Measurements from ENCODE around the gene FOXQ1. TPM values are rescaled to one million over a fixed set of nuclear protein-coding genes. Genes with fewer than 3 reads are reported as not detected.

FOXQ1 gene
- total and polyA plus RNA-seq, 2 of the 13 experiments (the other 11 are each of a cell fraction or from before 2014, with no cell fraction given): 35.2 to 39.8 TPM

DNA sequence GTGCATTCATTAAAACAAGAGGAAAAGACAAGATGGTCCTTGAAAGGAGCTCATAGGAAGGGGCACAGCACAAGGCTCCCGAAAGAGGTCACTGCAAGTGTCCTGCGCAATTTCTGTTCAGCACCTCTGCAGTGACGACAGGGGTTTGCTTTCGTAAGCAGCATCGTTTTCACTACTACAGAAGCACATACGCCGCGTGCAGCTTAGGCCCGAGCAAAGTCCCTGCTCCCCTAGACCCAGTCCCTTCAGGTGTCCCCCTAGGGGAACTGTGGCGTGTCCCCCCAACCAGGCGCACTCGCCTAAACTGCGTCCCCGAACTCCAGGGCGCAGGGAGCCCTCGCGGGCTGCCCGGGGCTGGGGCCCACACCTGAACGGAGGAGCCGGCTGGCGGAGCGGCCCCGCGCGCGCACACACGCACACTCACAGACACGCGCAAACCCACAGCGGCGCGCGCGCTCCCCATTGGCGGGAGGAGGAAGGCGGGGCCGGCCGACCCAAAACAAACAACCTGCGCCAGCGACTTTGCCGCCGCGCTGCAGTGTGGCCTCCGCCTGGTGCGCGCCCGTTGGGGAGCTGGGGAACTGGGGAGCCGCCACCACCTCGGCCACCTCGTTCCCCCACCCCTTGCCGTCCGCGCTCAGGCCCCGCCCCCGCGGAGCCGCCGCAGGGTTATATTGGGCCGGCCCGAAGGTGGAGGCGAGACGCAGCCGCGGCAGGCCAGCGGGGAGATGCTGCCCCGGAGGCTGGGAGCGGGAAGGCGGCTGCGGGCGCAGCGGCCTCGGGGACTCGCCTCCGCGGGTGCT, at the start of gene FOXQ1 (continued):
- no peak for TF ChIP-seq RNF219 (CRISPR knock-in tag; IDR thresholded peaks at IDR 0.05)
- TF ChIP-seq HOXA3 (CRISPR knock-in tag; IDR thresholded peaks at IDR 0.05): peak; percentile 93
- TF ChIP-seq ZNF138 (CRISPR knock-in tag; IDR thresholded peaks at IDR 0.05; ENCODE audit: low read depth): peak; percentile 27; the same call in 1 of the 2 replicates
- TF ChIP-seq DRAP1 (CRISPR knock-in tag; IDR thresholded peaks at IDR 0.05): peak; percentile 100
- TF ChIP-seq ZNF720 (CRISPR knock-in tag; IDR thresholded peaks at IDR 0.05): peak; percentile 14; the same call in 1 of the 2 replicates
- TF ChIP-seq ZHX1 (CRISPR knock-in tag; IDR thresholded peaks at IDR 0.05; ENCODE audit: low read depth): peak; percentile 91
- 0 out of 2 replicates have a peak, but pooled peaks have one; percentile 39 for TF ChIP-seq KLF11 (CRISPR knock-in tag; IDR thresholded peaks at IDR 0.05)
- peak; percentile 97 for TF ChIP-seq HDAC1 (CRISPR knock-in tag; IDR thresholded peaks at IDR 0.05)
- TF ChIP-seq HNRNPL (IDR thresholded peaks at IDR 0.05; ENCODE audit: low read depth, low read length): no peak
- no peak for TF ChIP-seq ZKSCAN5 (CRISPR knock-in tag; IDR thresholded peaks at IDR 0.05)
- no peak for TF ChIP-seq SUZ12 (IDR thresholded peaks at IDR 0.05; ENCODE audit: low read depth, low read length)
- no peak for TF ChIP-seq ADNP (CRISPR knock-in tag; IDR thresholded peaks at IDR 0.05)
- TF ChIP-seq ZBTB44 (CRISPR knock-in tag; IDR thresholded peaks at IDR 0.05): peak; percentile 86; the same call in 1 of the 2 replicates
- TF ChIP-seq ZC3H13 (CRISPR knock-in tag; IDR thresholded peaks at IDR 0.05): peak; percentile 95
- TF ChIP-seq, protein P1, sequence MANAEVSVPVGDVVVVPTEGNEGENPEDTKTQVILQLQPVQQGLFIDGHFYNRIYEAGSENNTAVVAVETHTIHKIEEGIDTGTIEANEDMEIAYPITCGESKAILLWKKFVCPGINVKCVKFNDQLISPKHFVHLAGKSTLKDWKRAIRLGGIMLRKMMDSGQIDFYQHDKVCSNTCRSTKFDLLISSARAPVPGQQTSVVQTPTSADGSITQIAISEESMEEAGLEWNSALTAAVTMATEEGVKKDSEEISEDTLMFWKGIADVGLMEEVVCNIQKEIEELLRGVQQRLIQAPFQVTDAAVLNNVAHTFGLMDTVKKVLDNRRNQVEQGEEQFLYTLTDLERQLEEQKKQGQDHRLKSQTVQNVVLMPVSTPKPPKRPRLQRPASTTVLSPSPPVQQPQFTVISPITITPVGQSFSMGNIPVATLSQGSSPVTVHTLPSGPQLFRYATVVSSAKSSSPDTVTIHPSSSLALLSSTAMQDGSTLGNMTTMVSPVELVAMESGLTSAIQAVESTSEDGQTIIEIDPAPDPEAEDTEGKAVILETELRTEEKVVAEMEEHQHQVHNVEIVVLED (CRISPR knock-in tag; IDR thresholded peaks at IDR 0.05; ENCODE audit: borderline replicate concordance): peak; percentile 91
- TF ChIP-seq ZNF670 (CRISPR knock-in tag; IDR thresholded peaks at IDR 0.05; ENCODE audit: borderline replicate concordance): peak; percentile 72
- TF ChIP-seq SMAD1 (CRISPR knock-in tag; IDR thresholded peaks at IDR 0.05; ENCODE audit: borderline replicate concordance, low read depth): no peak
- TF ChIP-seq CCAR2 (optimal IDR thresholded peaks at IDR 0.05; ENCODE audit: low read depth, low read length): no peak
- no peak; the same call in 1 of the 2 replicates for TF ChIP-seq ZNF782 (CRISPR knock-in tag; IDR thresholded peaks at IDR 0.05; ENCODE audit: borderline replicate concordance)
- 0 out of 2 replicates have a peak, but pooled peaks have one; percentile 30 for TF ChIP-seq HCFC1 (IDR thresholded peaks at IDR 0.05; ENCODE audit: low read depth, low read length)
- TF ChIP-seq ZNF546 (CRISPR knock-in tag; conservative IDR thresholded peaks at IDR 0.05): peak; percentile 93; the same call in 1 of the 2 replicates
